GM18870 (cell line): Measurements from ENCODE around the gene ELK1.

Source experiments
- ATAC-seq: cut with Tn5 transposase; IDR thresholded peaks from one replicate; pipeline ENCODE4 v1.9.1; 2021; ENCODE audit warnings: moderate library complexity; ENCODE audit not compliant: unreplicated experiment

The ELK1 gene

DNA sequence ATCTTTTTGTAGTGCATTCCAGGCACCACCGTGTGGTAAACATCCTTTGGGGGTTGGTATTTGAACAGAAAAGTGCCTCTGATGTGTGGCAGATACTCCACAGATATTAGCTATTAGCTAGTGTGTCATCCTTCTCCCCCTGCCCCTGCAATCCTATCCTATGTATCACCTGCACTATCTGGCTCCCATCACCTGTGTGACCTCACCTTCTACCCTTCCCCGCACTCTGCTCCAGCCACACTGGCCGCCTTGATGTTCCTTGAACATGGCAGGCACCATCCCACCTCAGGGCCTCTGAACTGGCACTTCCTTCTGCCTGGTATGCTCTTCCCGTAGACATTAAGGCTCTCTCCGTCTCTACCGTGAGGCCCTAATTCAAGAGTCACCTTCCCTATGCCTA, 3.7 kb downstream of the ELK1 start:
- ATAC-seq, result no peak

DNA sequence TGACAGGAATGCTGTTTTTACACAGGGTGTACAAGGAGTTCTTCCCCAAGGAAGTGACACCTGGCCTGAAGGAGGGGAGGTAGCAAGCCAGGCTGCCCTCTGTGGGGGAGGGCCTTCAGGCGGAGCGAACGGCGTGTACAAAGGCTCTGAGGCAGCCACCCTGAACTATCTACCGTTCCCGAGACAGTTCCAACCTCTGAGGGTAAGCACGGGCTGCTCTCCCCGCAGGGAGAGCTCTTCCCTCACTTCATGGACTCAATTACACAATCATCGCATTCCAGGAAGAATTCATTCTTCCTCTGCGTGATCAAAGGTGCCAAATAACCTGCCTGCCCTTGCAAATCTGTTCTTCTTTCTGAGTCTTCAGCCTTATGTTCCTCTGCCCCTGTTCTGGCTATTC, 4.8 kb downstream of the ELK1 start:
- ATAC-seq, result no peak

DNA sequence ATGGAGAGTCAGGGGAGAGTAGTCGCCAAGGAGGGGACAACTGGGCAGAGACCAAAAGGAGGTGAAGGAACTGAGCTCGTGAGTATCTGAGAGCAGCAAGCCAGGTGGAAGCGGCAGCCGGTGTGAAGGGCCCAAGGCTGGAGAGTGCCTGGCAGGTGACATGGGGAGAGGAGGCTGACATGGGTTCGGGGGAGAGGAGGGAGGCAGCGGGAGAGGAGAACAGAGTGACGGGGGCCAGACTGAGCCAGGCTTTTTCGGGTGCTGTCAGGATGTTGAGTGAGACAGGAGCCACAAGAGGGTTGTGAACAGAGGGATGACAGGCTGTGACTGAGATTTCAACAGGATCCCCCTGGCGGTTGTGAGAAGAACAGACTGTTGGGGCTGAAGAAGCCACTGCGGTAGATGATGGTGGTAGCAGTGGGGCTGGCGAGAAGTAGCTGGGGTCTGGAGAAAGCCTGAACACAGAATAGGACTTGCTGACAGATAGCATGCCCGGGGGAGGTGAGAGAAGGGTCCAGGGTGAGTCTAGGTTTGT, 5.7 kb downstream of the ELK1 start:
- ATAC-seq, result no peak

- ATAC-seq, result no peak
Measured at GRCh38 chrX:47643926-47644325, 6.4 kb downstream of the ELK1 start.

GRCh38 chrX:47638816-47639215, 11.5 kb downstream of the ELK1 start:
- ATAC-seq, result no peak

DNA sequence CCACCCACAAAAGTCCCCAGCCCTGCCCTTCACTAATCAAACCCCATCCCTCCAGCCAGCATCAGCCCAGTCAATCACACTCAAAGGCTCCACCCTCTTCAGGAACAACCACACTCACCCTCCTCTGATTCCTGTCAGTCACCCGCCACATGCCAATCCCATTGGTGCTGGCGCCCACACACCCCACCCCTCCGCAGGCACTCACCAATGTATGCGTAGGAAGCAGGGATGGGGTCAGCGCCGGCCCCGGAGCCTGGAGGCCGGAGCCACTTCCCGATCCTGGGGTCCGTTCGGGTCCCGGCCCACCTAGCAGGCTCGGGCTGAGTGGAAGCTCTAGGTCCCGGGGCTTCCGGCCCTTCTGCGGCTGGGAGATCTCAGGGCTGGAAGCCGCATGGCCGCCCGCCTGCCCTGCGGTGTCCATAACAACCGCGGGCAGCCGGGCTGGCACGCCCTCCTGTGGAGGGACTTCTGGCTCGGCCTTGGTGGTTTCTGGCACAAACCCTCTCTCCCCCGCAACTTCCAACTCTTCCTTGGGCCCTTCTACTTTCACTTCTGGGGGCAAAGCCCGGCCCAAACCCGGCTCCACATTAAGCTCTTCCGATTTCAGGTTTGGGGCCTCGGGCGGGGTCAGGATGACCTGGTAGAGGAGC, 12.7 kb downstream of the ELK1 start:
- no peak for ATAC-seq

- ATAC-seq, result no peak
Measured at GRCh38 chrX:47634871-47635575, 15.3 kb downstream of the ELK1 start.

DNA sequence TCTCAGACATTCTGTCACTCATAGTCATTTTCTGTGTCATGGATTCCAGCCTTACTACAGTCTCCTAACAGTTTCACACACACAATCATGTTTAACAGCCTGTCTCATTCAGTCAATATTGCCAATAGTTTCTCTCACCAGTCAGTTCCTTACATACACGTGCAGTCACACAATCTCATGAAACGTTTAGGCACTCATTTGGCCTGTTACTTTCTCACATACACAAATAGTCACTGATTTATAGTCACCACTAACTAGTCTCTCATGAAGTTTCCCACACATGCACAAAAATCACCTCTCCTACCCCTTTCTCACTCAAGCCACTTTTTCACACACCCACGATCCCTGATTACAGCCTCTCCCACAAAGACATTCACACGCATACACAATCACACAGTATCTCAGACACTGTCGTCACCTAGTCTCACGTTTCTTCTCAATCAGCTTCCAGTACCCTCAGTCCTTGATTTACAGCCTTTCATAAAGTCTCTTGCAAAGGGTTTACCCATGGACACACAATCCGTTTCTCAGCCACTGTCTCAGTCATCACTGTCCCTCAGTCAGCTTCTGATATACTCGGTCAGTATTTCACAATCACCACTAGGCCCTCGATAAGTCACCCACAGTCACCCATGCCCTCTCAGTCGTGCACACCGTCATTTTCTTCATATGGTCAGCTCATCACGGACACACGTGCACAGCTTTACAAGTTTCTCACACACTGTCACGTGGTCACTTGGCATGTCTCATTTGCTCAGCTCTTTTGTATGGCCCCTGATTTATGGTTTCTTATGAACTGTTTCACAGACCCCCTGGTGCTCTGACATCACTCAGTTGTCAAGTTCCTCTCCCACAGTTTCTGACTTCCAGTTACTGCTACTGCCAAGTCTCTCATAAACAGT, 16.4 kb downstream of the ELK1 start:
- no peak for ATAC-seq

- no peak for ATAC-seq
Measured at GRCh38 chrX:47632666-47633065, 17.7 kb downstream of the ELK1 start.

GRCh38 chrX:47631676-47632075, 18.7 kb downstream of the ELK1 start:
- no peak for ATAC-seq

DNA sequence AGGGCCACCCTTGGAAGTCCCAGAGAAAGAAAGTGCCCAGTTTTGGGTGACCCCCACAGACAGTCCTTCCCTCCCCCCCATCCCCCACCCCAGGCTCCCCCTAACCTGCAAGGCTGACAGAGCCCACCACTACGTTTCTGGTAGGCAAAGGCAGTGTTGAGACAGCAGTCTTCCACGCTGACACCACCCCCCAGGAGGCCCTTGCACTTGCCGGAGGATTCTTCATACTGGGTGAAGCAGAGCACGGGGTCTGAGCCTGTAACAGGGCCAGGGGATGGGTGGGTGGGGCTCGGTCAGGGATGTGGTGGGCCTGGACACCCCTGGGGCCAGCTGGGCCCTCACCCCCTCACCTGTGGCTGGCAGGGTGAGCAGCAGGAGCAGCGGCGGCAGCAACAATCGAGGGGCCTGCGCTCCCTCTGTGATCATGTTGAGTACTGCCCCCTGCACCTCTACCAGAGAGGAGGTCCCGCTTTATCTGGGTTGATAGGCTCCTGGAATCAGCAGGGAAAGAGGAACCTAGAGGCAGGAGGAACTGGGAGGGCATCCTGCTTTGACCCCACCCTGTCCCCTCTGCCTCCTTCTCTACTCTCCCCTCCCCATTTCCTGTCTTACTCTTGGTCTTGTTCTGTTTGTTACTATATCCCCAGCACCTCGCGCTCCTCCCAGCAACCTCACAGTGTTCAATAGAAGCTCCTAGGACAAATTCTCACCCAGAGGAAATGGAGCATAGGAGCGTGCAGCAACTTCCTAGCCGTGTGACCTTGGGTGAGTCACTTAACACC, 20.8 kb downstream of the ELK1 start, which contains the start of gene CFP:
TSS of gene CFP (minus strand) at position 512 of the 782 bp plus-strand sequence. CDS start at position 426, 86 bp downstream.
- no peak for ATAC-seq

GRCh38 chrX:47628982-47629381, 21.4 kb downstream of the ELK1 start:
- ATAC-seq, result no peak

GRCh38 chrX:47625365-47625764, 25.0 kb downstream of the ELK1 start:
- ATAC-seq, result no peak

- ATAC-seq, result no peak
Measured at GRCh38 chrX:47623540-47624027, 26.8 kb downstream of the ELK1 start.

- no peak for ATAC-seq
Measured at GRCh38 chrX:47621851-47622250, 28.5 kb downstream of the ELK1 start.

DNA sequence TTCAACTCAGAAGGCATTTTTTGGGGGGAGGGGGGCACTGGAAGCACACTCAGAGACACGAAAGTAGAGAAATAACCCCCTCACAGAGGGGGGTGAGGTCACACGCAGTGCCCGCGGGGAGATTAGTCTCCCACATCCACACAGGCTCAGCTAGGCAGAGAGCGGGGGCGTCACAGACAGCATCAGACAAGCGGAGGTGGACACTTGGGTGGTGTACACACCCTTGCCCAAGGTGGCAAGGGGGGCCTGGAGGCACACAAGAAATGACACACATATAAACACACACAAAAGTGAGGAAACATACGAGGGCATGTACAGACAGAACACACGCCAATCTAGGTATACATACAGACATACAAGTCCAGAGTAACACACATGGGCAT, 30.1 kb downstream of the ELK1 start:
- no peak for ATAC-seq

- no peak for ATAC-seq
Measured at GRCh38 chrX:47619486-47620302, 30.7 kb downstream of the ELK1 start, which contains the start of gene SYN1. TSS of gene SYN1 (minus strand) at chrX:47619857. CDS start at chrX:47619728, 129 bp downstream.

DNA sequence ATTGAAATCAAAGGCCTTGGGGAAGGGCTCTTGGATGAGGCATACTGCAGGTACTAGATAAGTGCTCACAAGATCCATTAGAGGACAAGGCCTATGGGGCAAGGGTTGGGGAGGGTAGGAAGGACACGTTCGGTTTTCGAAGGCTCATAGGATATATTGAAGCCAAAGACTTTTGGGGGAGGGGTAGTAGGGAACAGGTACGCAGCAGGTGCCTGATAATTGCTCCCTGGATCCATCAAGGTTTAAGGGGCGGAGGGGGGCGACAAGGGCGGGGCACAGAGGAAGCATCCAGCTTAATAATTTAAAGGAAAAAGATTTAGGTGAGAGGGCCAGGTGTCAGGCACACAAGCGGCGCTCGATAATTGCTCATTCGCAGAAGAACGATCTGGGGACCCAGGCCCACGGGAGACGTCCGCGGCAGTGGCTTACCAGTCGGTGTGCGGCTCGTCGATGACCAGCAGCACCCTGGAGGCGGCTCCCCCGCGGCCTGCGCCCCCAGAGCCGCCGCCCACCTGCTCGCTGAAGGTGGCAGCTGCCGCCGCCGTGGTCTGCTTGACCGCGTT, 31.4 kb downstream of the ELK1 start:
- no peak for ATAC-seq

DNA sequence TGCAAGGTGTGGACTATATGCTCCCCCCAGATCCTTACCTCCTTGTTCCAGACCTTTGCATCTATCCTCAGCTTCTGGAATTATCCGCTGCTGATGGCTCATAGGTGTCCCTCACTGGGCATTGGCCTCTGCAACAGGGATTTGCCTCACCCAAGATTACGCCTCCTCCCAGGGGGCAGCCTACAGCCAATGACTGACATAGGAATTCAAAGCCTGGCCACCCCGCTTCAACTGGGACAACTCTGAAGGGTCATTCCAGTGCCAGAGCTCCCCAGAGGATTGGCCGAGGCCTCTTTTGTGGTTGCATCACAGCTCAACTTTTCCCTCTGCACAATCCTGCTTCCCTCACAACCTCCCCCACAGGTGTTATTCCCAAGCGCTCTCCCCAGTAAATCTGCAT, 35.7 kb downstream of the ELK1 start:
- no peak for ATAC-seq
